GM21786 (cell line): ENCODE measurements around the gene BBC3.
"Not testable (repeated sequence)": the region's sequence is repeated elsewhere in the genome, so short reads cannot be mapped to it uniquely, and the experiment has no call there.

ENCODE experiments used
- ATAC-seq: cut with Tn5 transposase; IDR thresholded peaks from one replicate; pipeline ENCODE4 v1.9.1; 2021; ENCODE audit not compliant: unreplicated experiment

BBC3 gene

GRCh38 chr19:47258434-47258833 lies 27.4 kb upstream of the BBC3 start:
- no peak for ATAC-seq

- no peak for ATAC-seq
Measured at GRCh38 chr19:47257411-47258169, 26.6 kb upstream of the BBC3 start.

- ATAC-seq: peak; percentile 72
Measured at GRCh38 chr19:47256693-47257410, 25.9 kb upstream of the BBC3 start.

GRCh38 chr19:47255879-47256692 lies 25.1 kb upstream of the BBC3 start, which contains the start of gene CCDC9:
CCDC9 (plus strand) TSS chr19:47256525; CDS start chr19:47258401, 1,876 bp downstream.
- ATAC-seq: peak; percentile 44

GRCh38 chr19:47253970-47254369 lies 23.0 kb upstream of the BBC3 start:
- ATAC-seq: no peak

- ATAC-seq: no peak
Measured at GRCh38 chr19:47253467-47253881, 22.5 kb upstream of the BBC3 start.

GRCh38 chr19:47253016-47253415 lies 22.0 kb upstream of the BBC3 start:
- not testable (repeated sequence) for ATAC-seq

GRCh38 chr19:47247308-47247990 lies 16.4 kb upstream of the BBC3 start:
- no peak for ATAC-seq

- ATAC-seq: peak; percentile 54
Measured at GRCh38 chr19:47243776-47244547, 13.0 kb upstream of the BBC3 start.

- ATAC-seq: no peak
Measured at GRCh38 chr19:47243364-47243775, 12.4 kb upstream of the BBC3 start.

GRCh38 chr19:47241919-47242577 lies 11.0 kb upstream of the BBC3 start:
- ATAC-seq: no peak

- no peak for ATAC-seq
Measured at GRCh38 chr19:47240996-47241918, 10.3 kb upstream of the BBC3 start.

- no peak for ATAC-seq
Measured at GRCh38 chr19:47240556-47240955, 9.6 kb upstream of the BBC3 start.

GRCh38 chr19:47239610-47240296 lies 8.8 kb upstream of the BBC3 start:
- no peak for ATAC-seq

GRCh38 chr19:47239152-47239551 lies 8.2 kb upstream of the BBC3 start:
- no peak for ATAC-seq

- no peak for ATAC-seq
Measured at GRCh38 chr19:47236072-47236675, 5.2 kb upstream of the BBC3 start.

GRCh38 chr19:47232422-47233211 lies 1.6 kb upstream of the BBC3 start:
- no peak for ATAC-seq
